GM19468 (cell line): ENCODE data around the gene EGR1.
A peak's percentile ranks its signal among the peaks of the same experiment; 100 is the strongest.
"Not testable (repeated sequence)": the region's sequence is repeated elsewhere in the genome, so short reads cannot be mapped to it uniquely, and the experiment has no call there.

Experiments
- ATAC-seq: cut with Tn5 transposase; IDR thresholded peaks from one replicate; pipeline ENCODE4 v1.9.1; 2021; ENCODE audit warnings: mild to moderate bottlenecking, moderate library complexity, moderate number of reproducible peaks; ENCODE audit not compliant: unreplicated experiment; ENCODE audit errors: extremely low read depth

EGR1 gene

DNA sequence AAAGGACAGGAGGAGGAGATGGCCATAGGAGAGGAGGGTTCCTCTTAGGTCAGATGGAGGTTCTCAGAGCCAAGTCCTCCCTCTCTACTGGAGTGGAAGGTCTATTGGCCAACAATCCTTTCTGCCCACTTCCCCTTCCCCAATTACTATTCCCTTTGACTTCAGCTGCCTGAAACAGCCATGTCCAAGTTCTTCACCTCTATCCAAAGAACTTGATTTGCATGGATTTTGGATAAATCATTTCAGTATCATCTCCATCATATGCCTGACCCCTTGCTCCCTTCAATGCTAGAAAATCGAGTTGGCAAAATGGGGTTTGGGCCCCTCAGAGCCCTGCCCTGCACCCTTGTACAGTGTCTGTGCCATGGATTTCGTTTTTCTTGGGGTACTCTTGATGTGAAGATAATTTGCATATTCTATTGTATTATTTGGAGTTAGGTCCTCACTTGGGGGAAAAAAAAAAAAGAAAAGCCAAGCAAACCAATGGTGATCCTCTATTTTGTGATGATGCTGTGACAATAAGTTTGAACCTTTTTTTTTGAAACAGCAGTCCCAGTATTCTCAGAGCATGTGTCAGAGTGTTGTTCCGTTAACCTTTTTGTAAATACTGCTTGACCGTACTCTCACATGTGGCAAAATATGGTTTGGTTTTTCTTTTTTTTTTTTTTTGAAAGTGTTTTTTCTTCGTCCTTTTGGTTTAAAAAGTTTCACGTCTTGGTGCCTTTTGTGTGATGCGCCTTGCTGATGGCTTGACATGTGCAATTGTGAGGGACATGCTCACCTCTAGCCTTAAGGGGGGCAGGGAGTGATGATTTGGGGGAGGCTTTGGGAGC is 3.1 kb downstream of the EGR1 start:
- ATAC-seq = no peak

DNA sequence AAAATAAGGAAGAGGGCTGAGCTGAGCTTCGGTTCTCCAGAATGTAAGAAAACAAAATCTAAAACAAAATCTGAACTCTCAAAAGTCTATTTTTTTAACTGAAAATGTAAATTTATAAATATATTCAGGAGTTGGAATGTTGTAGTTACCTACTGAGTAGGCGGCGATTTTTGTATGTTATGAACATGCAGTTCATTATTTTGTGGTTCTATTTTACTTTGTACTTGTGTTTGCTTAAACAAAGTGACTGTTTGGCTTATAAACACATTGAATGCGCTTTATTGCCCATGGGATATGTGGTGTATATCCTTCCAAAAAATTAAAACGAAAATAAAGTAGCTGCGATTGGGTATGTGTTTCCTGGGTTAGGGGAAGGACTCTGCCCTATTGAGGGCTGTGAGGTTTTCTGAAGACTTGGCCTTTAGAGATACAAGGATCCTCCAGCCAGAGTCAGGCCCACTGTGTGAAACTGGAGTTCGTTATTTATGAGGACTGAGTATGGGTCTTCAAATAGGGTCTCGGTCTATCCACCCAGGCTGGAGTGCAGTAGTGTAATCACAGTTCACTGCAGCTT is 3.8 kb downstream of the EGR1 start:
- ATAC-seq = no peak

DNA sequence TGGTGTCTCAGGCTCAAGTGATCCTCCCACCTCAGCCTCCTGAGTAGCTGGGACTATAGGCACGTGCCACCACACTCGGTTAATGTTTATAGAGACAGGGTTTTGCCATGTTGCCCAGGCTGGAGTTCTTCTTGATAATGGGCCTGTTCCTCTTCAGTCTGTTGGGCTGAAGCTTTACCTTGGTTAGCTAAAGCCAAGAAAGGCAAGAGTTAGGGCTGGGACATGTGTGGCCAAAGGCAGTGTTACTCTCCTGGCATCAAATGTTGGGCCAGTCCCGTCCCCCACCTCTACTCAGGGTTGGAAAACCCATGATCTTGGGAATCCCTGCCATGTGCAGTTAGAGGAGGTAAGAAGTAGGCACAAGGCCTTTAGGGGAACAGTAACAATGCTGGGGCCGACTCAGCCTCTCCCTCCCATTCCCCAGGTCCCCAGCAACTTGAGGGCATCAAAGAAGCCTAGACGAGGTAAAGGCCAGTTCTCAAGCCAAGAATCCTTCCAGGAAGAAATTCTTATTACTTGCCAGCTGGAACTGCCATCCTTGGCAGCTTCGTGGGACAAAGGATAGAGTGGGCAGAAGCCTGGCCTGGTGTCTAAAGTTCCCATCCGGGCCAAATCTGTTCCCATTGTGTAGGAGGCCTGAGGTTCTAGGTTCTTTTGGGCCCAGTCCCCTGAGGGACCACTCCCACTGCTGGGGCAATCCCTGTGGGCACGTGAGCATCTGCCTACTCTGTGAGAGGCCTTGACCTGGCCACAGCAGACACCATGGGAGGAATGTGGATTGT is 4.5 kb downstream of the EGR1 start:
- ATAC-seq = no peak

DNA sequence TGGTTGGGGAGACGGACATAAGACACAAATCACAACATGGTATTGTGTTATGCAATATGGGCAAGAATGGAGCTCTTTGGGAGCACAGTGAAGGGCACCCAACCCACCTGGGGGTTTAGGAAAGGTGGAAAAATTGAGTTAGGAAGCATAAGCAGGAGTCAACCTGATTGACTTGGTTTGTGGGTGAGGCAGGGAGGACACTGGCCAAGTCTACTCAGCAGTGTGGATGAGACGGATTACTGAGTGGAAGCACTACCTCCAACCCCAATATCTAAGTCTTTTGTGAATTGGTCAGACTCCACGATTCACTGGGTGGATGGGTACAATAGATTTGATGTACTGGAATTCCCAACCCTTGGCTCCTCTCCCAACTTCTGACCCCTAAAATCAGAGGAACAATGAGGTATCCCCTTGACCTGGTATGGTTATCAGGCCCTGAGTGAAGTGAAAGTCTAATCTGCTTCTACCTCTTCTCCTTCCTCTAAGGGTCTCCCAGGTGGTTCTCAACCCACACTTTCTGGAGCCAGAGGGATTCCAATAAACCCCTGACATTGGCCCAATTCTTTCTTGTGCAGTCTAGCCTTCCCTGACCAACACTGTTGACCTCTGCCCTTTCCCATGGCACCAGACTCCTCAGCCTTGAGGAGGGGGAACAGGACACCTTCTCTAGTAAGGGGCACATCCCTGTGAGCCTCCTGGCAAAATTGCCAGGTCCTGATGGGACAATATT is 5.2 kb downstream of the EGR1 start:
- no peak for ATAC-seq

DNA sequence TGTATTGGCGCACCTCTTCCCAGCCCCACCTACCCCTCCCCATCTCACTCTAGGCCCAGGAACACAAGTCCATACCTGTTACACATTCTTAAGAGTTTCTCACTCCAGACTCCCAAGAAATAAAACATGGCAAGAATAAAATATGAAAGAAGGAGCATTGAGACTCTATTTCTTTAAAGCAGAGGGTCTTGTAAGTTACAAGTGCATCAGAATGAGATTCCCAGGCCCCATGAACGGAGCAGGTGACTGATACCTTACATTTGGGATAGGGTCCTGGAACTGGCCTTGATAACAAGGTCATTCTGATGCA is 5.7 kb downstream of the EGR1 start:
- no peak for ATAC-seq

DNA sequence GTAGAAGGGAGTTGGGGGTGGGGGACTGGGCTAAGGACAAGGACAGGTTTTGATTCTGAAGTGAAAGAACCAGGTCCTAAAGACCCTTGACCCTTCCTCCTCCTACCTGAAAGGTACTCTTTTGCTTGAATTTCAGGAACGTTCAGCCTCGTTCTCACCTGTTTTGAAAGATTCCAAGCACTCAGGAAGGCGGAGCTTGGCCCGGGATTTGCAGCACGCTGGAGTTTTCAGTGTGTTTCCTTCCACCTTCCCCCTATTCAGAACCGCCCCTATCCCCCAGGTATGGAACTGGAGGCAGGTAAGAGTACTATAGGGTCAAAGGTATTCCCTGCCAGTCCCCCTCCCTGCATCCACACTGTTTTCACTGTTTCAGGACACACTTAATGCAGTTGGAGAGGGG is 7.1 kb downstream of the EGR1 start:
- no peak for ATAC-seq

DNA sequence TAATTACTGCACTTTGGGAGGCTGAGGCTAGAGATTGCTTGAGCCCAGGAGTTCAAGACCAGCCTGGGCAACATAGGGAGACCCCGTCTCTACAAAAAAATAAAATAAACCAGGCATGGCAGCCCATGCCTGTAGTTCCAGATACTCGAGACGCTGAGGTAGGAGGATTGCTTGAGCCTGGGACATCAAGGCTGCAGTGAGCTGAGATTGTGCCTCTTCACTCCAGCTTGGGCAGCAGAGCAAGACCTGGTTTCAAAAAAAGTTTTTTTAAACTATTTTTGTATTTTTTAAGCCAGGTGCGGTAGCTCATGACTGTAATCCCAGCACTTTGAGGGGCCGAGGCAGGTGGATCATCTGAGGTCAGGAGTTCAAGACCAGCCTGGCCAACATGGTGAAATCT is 7.9 kb downstream of the EGR1 start:
- ATAC-seq = not testable (repeated sequence)

DNA sequence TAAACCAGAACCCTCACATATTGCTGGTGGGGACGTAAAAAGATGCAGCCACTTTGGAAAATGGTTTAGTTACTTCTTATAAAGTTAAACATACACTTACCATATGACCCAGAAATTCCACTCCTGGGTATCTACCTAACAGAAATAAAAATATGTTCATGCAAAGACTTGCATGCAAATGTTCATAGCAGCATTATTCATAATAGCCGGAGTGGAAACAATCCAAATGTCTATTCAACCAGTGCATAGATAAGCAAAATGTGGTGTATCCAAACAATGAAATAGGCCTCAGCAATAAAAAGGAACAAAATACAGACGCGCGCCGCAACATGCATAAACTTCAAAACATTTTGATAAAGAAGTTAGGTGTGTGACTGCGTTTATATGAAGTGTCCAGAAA is 11.6 kb downstream of the EGR1 start:
- ATAC-seq = no peak

DNA sequence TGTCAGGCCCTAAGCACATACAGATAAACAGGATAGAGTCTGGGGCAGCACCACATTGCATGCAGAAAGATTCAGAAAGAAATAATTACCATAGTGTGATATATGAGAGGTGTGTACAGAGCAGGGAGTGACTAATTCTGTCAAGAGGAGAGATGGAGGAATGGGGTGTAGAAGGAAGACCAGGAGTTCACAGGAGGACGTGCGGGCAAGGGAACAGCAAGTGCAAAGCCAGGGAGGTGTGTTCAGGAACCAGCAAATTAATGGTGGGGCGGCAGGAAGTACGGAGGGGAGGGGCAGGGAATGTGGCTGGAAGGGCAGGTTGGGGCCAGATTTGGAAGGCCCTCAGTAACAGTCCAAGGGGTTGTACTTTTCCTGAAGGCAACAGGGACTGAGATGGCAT is 17.4 kb downstream of the EGR1 start:
- no peak for ATAC-seq

DNA sequence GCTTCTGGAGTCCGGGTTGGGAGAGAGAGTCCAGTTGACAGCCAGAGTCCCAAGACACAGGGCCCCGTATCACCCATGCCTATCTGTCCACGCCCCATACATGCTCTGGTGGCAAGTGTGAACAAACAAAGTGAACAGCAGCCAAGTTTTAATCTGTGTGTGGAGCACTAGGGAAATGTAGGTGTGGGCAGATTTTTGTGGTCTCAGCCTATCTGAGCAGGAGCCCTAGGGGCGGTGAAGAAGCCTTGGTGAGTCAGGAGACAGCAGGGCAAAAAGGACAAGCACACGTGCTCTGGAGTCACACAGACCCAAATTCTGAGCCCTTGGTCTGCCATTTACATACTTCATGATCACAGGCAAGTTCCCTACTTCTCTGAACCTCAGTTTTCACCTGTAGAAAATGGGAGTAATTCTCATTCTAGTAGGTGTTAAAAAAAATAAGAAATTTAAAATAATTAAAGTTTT is 23.2 kb downstream of the EGR1 start:
- ATAC-seq = no peak

DNA sequence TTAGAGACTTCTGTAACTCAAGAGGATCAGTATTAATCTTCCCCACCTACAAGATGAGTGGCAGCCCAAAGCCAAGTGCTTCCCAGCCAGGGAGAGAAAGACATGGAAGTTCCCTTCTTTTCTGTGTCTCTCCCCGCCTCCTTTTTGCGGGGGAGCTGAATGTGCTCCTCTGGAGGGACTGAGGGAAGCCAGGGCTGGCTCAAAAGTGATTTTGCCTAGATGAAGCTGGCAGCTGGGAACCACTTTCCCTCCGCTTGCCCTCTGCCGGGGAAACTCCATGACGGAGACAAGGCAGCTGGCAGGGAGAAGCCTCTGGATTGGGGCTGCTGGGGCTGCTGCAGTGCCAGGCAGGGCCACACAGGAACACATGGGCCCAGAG is 24.4 kb downstream of the EGR1 start:
- no peak for ATAC-seq

DNA sequence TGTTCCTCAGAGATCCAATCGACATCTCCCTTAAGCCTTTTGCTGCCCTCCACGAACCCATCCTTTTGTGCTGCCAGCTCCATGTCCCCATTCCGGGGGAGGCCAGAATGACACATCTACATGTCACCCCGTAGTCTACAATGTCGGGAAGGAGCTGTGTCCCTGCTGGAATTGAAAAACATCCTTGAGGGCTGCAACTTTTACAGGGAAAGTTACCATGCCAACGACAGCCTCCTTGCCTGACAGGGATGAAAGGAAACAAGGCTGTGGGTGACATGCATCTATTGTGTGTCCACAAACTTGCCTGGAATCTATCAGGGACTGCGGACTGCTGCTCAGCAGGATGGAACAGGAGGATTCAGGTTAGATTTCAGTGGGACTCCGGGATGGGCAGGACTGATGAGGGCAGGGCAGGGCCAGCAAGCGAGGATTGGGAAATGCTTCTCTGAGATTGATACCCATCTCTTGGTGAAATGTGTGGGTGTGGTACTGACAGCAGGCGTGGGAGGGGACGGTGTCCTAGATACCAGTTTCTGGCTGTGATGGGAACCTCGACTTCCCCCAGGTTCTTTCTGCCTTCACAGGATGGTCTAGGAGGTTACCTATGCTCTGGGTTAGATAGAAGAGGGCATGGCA is 25.5 kb downstream of the EGR1 start:
- ATAC-seq = no peak

DNA sequence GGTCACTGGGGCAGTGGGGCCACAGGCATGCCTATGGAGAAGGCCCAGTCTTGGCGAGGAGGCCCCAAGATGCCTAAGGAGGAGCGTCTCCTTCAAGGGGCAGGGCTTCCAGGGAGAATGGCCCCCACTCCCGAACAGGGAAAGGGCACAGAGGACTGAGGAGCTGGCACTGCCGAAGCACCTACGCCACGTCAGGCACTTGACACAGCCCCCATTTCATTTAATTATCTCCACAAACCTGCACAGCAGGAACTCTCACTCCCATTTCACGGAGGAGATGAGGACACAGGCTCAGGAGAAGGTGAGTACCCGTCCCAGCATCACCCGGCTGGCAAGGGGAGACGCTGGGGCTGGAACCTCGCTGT is 26.0 kb downstream of the EGR1 start:
- no peak for ATAC-seq

DNA sequence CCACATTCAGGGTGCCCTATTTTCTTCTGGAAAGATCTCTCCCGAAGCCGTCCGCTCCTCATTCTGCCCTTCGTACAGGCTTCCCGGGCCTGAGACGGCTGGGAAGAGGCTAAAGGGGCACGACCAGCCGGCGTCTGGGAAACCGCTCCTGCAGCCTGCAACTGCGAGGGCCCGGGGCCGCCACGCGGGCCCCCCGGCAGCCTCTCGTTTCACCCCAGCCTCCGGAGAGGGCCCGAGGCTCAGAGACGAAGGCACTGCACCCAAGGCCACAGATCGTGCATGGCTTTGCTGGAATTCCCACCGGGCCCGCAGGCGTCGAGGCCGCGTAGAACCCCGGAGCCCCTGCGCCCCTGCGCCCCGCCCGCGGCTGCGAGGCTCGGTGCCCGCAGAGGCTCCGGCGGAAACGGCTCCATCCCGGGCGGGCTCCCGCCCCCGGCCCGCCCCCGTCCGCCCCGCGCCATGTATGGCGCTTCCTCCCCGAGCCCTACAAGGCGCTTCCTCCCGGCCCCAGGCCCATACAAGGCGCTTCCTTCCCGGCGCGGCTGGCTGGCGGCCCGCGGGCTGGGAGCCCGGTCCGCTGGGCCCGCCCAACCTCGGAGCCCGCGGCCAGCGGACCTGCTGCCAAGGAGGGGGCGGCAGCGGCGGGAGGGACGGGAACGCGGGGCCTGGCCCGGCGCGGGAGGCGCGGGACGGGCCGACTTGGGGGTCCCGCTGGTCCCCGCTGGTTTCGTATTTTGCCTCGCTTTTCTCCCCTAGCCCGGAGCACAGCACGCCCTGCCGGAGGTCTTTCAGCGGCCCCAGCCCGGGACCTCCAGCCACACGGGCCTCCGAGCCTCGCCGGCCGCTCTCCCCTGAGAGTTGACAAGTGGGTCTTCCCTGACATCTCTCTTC is 26.6 kb downstream of the EGR1 start:
- ATAC-seq = peak; percentile 97

DNA sequence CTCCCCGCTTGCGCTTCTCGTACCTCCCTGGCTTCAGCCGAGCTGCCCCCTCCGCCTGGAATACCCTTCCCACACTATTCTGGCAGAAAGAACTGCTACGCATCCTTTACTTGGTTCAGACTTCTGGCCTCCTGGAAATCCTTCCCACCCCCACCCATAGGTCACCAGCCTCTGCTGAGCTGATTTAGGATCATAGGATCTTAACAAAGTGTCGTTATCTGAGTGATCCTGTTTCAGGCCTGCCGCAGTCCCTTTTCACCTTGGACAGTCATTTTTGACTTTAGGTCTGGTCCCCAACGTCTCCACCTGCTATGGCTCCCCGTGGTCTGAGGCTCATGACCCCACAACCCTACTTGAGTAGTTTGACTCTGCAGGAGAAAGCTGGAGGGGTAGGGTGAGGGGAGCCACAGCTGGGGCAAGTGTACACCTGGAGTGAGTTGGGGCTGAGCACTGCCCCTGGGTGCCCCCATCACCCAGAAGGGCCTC is 27.3 kb downstream of the EGR1 start:
- no peak for ATAC-seq

DNA sequence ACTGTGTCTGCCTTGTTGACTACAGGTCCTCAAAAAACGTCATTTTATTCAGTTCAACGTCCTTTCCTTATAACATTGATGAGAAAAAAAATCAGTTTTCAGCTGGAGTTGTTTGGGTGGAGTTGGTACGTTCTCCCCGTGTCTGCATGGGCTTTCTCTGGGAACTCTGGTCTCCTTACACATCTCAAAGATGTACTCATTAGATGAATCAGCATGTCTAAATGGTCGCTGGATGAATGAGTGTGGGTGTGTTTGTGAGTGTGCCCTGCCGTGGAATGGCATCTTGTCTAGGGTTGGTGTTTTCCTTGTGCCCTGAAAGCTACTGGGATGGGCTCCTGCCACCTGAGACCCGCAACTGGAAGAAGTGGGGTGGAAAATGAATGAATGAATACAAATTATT is 30.1 kb downstream of the EGR1 start:
- no peak for ATAC-seq

DNA sequence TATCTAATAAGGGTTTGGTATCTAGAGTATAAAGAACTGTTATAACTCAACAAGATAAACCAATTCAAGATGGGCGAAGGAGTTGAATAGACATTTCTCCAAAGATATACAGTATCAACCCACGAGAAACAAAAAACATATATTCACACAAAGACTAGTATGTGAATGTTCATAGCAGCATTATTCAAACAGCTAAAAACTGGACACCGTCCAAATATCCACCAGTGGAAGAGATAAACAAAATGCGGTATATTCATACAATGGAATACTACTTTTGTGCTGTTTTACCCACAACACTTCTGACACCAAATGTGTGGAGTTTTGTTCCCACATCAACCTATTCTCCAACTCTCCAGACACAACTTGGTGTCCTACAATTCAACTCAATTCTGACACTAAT is 33.1 kb downstream of the EGR1 start:
- no peak for ATAC-seq

DNA sequence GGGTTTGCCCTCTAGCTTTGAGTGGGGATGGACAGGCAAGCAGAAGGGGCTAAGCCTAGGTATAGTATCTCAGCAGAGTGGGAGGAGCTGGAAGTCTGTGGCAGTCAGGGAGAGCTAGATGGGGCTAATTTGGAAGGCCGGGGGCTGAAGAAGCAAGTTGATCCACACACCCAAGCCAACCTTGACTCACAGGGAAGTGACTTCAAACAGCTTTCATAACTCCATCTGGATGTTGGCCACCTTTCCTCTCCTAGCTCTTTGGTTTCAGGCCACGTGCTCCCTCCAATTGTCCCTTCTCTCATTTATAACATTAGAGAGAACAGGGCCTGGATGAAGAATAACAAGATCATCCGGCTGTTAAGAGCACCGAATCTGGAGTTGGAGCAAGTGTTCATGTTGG is 36.8 kb downstream of the EGR1 start:
- no peak for ATAC-seq

DNA sequence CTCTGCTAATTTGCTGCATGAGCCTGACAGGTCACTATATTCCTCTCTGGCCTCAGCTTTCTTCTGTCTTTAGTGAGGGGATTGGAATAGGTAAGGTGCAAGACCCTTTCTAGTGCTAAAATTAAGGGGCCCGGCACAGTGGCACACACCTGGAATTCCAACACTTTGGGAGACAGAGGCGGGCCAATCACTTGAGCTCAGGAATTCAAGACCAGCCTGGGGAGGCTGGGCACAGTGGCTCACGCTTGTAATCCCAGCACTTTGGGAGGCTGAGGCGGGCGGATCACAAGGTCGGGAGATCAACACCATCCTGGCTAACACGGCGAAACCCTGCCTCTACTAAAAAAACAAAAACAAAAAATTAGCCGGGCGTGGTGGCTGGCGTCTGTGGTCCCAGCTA is 37.2 kb downstream of the EGR1 start:
- no peak for ATAC-seq
